GM23338 (cell line): ENCODE measurements around the gene DCANP1. TPM values are rescaled to one million over a fixed set of nuclear protein-coding genes. Genes with fewer than 3 reads are reported as not detected.

Experiments used
- ATAC-seq: fragments of 200-7000 bp; cut with Tn5 transposase; 3 replicates; pipeline ENCODE4 v1.9.1; 2020
- DNase-seq: peaks from one replicate; pipeline ENCODE4 v3.0.0-alpha.2; 2015; ENCODE audit warnings: low spot score
- H2AFZ ChIP-seq: fragments of 200-600 bp; sonication (generic); 2 replicates; pipeline ENCODE4 v1.8.0; 2016; ENCODE audit warnings: antibody characterized with exemption, mild to moderate bottlenecking, moderate library complexity
- H3F3A ChIP-seq: fragments of 200-600 bp; sonication (generic); replicated peaks from 2 replicates; pipeline ENCODE4 v1.8.0; 2017; ENCODE audit warnings: antibody characterized with exemption, mixed run types, low read depth
- H3K27ac ChIP-seq: fragments of 200-600 bp; sonication (generic); 2 replicates; pipeline ENCODE4 v1.6.1; 2016; ENCODE audit warnings: low read depth
- H3K27me3 ChIP-seq: fragments of 200-600 bp; sonication (generic); 2 replicates; pipeline ENCODE4 v1.8.0; 2016; ENCODE audit warnings: mild to moderate bottlenecking, mixed run types, moderate library complexity; ENCODE audit not compliant: insufficient read depth
- H3K36me3 ChIP-seq: fragments of 200-600 bp; sonication (generic); 2 replicates; pipeline ENCODE4 v1.8.0; 2016; ENCODE audit warnings: mild to moderate bottlenecking; ENCODE audit not compliant: insufficient read depth
- H3K4me1 ChIP-seq: fragments of 200-600 bp; sonication (generic); 2 replicates; pipeline ENCODE4 v1.8.0; 2016; ENCODE audit warnings: mild to moderate bottlenecking, moderate library complexity; ENCODE audit not compliant: insufficient read depth
- H3K4me2 ChIP-seq: fragments of 200-600 bp; sonication (generic); 2 replicates; pipeline ENCODE4 v1.7.1; 2017; ENCODE audit warnings: mixed run types
- H3K4me3 ChIP-seq: fragments of 200-600 bp; sonication (generic); 2 replicates; pipeline ENCODE4 v1.6.1; 2016; ENCODE audit warnings: mixed run types
- H3K79me2 ChIP-seq: fragments of 200-600 bp; sonication (generic); replicated peaks from 2 replicates; pipeline ENCODE4 v1.8.0; 2017; ENCODE audit warnings: mild to moderate bottlenecking; ENCODE audit not compliant: insufficient read depth
- H3K9me2 ChIP-seq: fragments of 200-600 bp; sonication (generic); 2 replicates; pipeline ENCODE4 v1.8.0; 2017; ENCODE audit not compliant: insufficient read depth
- H4K20me1 ChIP-seq: fragments of 200-600 bp; sonication (generic); replicated peaks from 2 replicates; pipeline ENCODE4 v1.8.0; 2017; ENCODE audit warnings: mild to moderate bottlenecking; ENCODE audit not compliant: insufficient read depth
- H3K27ac Mint-ChIP-seq: 2 replicates; pipeline ENCODE4 v1.8.0; 2020; ENCODE audit warnings: inconsistent platforms, mild to moderate bottlenecking, moderate library complexity, mixed read lengths
- H3K27me3 Mint-ChIP-seq: 3 replicates; pipeline ENCODE4 v1.8.0; 2022; ENCODE audit warnings: low read depth, mild to moderate bottlenecking, moderate library complexity, mixed read lengths, inconsistent platforms; ENCODE audit not compliant: insufficient read depth, poor library complexity
- H3K36me3 Mint-ChIP-seq: 3 replicates; pipeline ENCODE4 v1.8.0; 2021; ENCODE audit warnings: low read depth, mild to moderate bottlenecking, inconsistent platforms, moderate library complexity, mixed read lengths
- H3K4me1 Mint-ChIP-seq: 3 replicates; pipeline ENCODE4 v1.8.0; 2020; ENCODE audit warnings: mild to moderate bottlenecking, inconsistent platforms, mixed read lengths
- H3K4me3 Mint-ChIP-seq: 3 replicates; pipeline ENCODE4 v1.8.0; 2021; ENCODE audit warnings: moderate library complexity, mild to moderate bottlenecking, inconsistent platforms, mixed read lengths
- H3K9me3 Mint-ChIP-seq: 3 replicates; pipeline ENCODE4 v1.8.0; 2020; ENCODE audit warnings: moderate library complexity, mild to moderate bottlenecking, inconsistent platforms, mixed read lengths
- CTCF ChIP-seq, 2 experiments: fragments of 200-600 bp in 1 of 2; sonication (generic) in 1 of 2; conservative IDR thresholded peaks; 2 replicates each; pipeline versions ENCODE4 v1.5.1 to v1.6.1; 2016 to 2017; ENCODE audit warnings: antibody characterized with exemption in 2 of 2, low read depth in 2 of 2, mild to moderate bottlenecking in 2 of 2, moderate library complexity in 1 of 2
- POLR2AphosphoS5 ChIP-seq: IDR thresholded peaks from 2 replicates; pipeline ENCODE4 v1.6.1; 2016; ENCODE audit warnings: antibody characterized with exemption, low read depth
- REST ChIP-seq: IDR thresholded peaks from one replicate; pipeline ENCODE4 v1.6.1; 2018; ENCODE audit warnings: antibody characterized with exemption; ENCODE audit not compliant: unreplicated experiment
- STAT1 ChIP-seq: IDR thresholded peaks from one replicate; pipeline ENCODE4 v1.6.1; 2016; ENCODE audit warnings: antibody characterized with exemption; ENCODE audit not compliant: unreplicated experiment
- ZNF114 ChIP-seq: fragments of 250-450 bp; sonication (Bioruptor Pico); IDR thresholded peaks from 2 replicates; pipeline ENCODE4 v1.5.0; 2020; ENCODE audit warnings: mild to moderate bottlenecking, moderate library complexity
- ZNF331 ChIP-seq: fragments of 250-450 bp; sonication (Bioruptor Pico); IDR thresholded peaks from 2 replicates; pipeline ENCODE4 v1.5.0; 2020; ENCODE audit warnings: low read depth, mild to moderate bottlenecking, moderate library complexity
- polyA plus RNA-seq: library from polyadenylated mRNA; unstranded; fragments of >200 nt; fragmentation: Nextera tagmentation; extraction: Ambion mirVana; gene quantifications from 2 replicates; pipeline ENCODE4 v1.2.1, GENCODE V29; 2016
- total RNA-seq: library from RNA; depleted of rRNA; stranded (reverse); fragments of >200 nt; shearing (Covaris generic); gene quantifications from 2 replicates; pipeline ENCODE4 v1.2.3, GENCODE V29; 2014

Gene DCANP1
- total and polyA plus RNA-seq, 2 experiments from 2014 or later: not detected

GRCh38 chr5:135428586-135428985 lies 18.6 kb downstream of the DCANP1 start:
- peaks cover 4% of the 10 kb centered on the region for H3K27me3 Mint-ChIP-seq
- Histone ChIP-seq H3F3A (no peaks in the 10 kb centered on the region), H3K79me2 (no peaks in the 10 kb centered on the region), H4K20me1 (no peaks in the 10 kb centered on the region), H2AFZ (no peak overlapping the region), H3K27me3 (no peaks in the 10 kb centered on the region), H3K4me2 (no peak overlapping the region), H3K4me1 (no peaks in the 10 kb centered on the region), H3K36me3 (no peaks in the 10 kb centered on the region), H3K4me3 (no peak overlapping the region), H3K9me2 (no peaks in the 10 kb centered on the region), H3K27ac (no peak overlapping the region)
- no peak overlapping the region for H3K27ac Mint-ChIP-seq
- no peaks in the 10 kb centered on the region; the same call in 2 of the 3 replicates for H3K4me1 Mint-ChIP-seq
- peaks cover 11% of the 10 kb centered on the region; the same call in 2 of the 3 replicates for H3K9me3 Mint-ChIP-seq
- H3K36me3 Mint-ChIP-seq: peaks cover 8% of the 10 kb centered on the region; the same call in 2 of the 3 replicates
- ATAC-seq: no peak
- H3K4me3 Mint-ChIP-seq: no peak overlapping the region
- DNase-seq: no peak
- TF ChIP-seq POLR2AphosphoS5: no peak
- no peak for TF ChIP-seq CTCF (conservative IDR thresholded peaks at IDR 0.05; ENCODE audit: low read depth in 2 of 2)
- no peak for TF ChIP-seq STAT1
- TF ChIP-seq ZNF114 (CRISPR knock-in tag): no peak
- no peak for TF ChIP-seq ZNF331 (CRISPR knock-in tag)
- no peak for TF ChIP-seq REST

GRCh38 chr5:135426102-135427082 lies 20.8 kb downstream of the DCANP1 start:
- H3K9me2 ChIP-seq: no peaks in the 10 kb centered on the region
- ATAC-seq: peak; percentile 91
- peak; percentile 82 to 85 for TF ChIP-seq CTCF (conservative IDR thresholded peaks at IDR 0.05; ENCODE audit: low read depth in 2 of 2)

More at GRCh38 chr5:135426102-135427082, 20.8 kb downstream of the DCANP1 start:
- H3K27me3 Mint-ChIP-seq: peaks cover 2% of the 10 kb centered on the region
- Histone ChIP-seq H3K4me3 (no peak overlapping the region), H3F3A (no peaks in the 10 kb centered on the region), H3K36me3 (no peaks in the 10 kb centered on the region), H3K27ac (no peak overlapping the region), H2AFZ (no peak overlapping the region), H4K20me1 (no peaks in the 10 kb centered on the region), H3K4me2 (no peak overlapping the region), H3K4me1 (no peaks in the 10 kb centered on the region), H3K79me2 (no peaks in the 10 kb centered on the region), H3K27me3 (no peaks in the 10 kb centered on the region)
- peaks cover 8% of the 10 kb centered on the region; the same call in 2 of the 3 replicates for H3K36me3 Mint-ChIP-seq
- peak; percentile 82 for DNase-seq
- H3K4me3 Mint-ChIP-seq: no peak overlapping the region
- H3K27ac Mint-ChIP-seq: no peak overlapping the region
- no peaks in the 10 kb centered on the region for H3K4me1 Mint-ChIP-seq
- H3K9me3 Mint-ChIP-seq: peaks cover 11% of the 10 kb centered on the region; the same call in 2 of the 3 replicates
